Subcutaneous adipose tissue (tissue), 4 donors: Measurements from ENCODE around the gene NVL. TPM values are rescaled to one million over a fixed set of nuclear protein-coding genes. Genes with fewer than 3 reads are reported as not detected.

Experiments
- total RNA-seq, 4 donors: library from RNA; depleted of rRNA; stranded (reverse); fragments of >200 nt; gene quantifications; one replicate each; pipeline ENCODE4 v1.1.0, GENCODE V29; 2016
- TF ChIP-seq, protein P1 (sequence below): fragments of 450-650 bp; IDR thresholded peaks from one replicate; pipeline ENCODE4 v1.5.1; 2016; ENCODE audit warnings: low read depth, mild to moderate bottlenecking, control low read depth, antibody characterized with exemption, moderate library complexity

The NVL gene
- total RNA-seq, 4 donors from 2014 or later: 18.9 to 43.3 (median 28.2) TPM

GRCh38 chr1:224287714-224288113, 42.3 kb downstream of the NVL start:
- TF ChIP-seq, protein P1, sequence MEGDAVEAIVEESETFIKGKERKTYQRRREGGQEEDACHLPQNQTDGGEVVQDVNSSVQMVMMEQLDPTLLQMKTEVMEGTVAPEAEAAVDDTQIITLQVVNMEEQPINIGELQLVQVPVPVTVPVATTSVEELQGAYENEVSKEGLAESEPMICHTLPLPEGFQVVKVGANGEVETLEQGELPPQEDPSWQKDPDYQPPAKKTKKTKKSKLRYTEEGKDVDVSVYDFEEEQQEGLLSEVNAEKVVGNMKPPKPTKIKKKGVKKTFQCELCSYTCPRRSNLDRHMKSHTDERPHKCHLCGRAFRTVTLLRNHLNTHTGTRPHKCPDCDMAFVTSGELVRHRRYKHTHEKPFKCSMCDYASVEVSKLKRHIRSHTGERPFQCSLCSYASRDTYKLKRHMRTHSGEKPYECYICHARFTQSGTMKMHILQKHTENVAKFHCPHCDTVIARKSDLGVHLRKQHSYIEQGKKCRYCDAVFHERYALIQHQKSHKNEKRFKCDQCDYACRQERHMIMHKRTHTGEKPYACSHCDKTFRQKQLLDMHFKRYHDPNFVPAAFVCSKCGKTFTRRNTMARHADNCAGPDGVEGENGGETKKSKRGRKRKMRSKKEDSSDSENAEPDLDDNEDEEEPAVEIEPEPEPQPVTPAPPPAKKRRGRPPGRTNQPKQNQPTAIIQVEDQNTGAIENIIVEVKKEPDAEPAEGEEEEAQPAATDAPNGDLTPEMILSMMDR: no peak

DNA sequence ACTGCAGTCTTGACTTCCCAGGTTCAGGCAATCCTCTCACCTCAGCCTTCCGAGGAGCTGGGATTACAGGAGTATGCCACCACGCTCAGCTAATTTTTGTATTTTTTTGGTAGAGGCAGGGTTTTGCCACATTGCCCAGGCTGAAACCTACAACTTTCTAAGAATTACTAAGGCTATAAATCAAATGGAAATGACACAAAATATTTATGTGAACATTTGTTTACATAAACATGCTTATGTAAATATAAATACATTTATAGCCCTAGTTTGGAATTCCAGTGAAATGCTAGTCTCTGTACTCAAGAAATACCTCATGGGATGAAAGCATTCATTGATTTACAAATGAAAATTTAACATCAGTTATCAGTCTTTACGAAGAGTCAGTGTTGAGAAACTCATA, 47.8 kb downstream of the NVL start:
- TF ChIP-seq, protein P1: no peak

DNA sequence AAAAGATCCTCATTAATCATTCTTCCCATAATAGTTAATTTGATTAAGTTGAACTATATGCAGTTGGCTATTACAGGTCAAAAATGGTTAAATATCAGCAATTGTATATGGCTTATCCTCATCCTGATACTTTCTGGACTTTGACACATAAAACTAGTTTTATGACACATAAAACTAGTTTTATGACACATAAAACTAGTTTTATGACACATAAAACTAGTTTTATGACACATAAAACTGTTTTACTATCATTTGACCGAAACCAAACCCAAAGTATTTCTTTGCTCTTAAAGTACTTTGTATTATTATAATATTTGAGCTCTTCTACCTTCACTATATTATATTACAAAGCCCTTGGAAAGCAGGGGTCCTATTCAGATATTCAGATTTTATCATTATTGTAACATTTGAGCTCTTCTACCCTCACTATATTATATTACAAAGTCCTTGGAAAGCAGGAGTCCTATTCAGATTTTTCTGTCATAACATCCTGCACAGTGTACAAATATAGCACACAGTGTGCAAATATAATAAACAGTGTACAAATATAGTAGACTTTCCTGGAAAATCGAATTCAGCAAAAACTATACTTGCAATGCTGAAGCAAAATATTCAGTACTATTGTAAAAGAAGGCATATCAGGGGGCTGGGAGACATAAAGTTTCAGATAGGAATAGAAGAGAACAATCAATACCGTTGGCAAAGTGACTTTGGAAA, 53.0 kb downstream of the NVL start:
- TF ChIP-seq, protein P1: no peak

DNA sequence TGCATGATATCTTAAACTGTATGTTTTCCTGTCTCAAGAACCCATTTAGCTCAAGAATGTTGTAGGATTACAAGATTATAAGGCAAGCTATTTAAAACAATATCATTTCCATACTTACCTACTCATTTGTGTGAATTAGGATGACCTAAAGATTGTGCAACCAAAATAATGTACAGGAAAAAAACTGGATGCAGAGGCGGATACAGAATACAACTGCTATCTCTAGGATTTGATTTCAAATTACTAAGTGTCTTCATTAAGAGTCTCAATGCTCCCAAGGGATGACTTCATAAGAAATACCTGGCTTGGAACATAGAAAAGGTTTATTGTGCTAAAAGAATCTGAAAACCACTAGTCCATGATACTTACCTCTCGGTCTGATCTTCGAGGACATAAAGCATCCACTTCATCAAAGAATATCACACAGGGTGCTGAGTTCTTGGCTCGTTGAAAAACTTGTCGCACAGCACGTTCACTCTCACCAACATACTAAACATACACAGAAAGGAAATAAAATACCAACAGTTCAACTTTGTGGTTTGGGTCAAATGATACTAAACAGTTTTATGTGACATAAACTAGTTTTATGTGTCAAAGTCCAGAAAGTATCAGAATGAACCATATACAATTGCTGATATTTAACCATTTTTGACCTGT, 54.9 kb downstream of the NVL start:
- TF ChIP-seq, protein P1: no peak

DNA sequence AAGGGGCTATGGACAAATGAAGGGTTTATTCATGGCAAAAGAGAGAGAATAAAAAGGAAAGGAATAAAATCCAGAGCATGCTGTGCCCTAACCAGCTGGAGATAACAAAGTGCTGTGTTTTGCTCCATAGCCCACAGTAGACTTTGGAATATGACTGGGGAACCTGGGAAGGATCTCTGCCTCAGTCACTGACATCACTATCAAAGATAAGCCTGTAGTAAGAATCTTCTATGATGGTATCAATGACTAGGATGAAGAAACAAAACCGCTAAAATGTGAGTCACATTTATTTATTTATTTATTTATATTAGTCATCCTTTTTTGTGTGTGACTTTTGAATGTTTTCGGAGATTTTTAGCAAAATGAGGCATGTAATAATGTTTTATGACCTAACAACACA, 56.3 kb downstream of the NVL start:
- TF ChIP-seq, protein P1: no peak

GRCh38 chr1:224271106-224271505, 58.9 kb downstream of the NVL start:
- TF ChIP-seq, protein P1: no peak

DNA sequence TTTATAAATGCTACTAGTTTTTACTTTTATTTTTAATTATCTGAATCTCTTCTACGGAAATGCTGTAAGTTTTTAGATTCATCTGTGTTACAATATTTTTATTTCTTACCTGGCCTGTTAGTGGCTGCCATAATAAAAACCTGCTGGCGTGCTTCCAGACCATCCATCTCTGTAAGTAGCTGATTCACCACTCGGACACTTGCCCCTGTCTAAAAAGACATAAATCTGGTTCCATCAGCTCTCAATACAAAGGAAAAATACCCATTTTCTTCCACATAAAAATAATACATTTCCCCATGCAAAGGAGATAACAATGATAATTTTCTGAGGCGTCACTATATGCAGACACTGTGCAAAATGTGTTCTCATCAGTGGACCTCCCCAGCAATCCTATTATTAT, 62.0 kb downstream of the NVL start:
- TF ChIP-seq, protein P1: no peak
